HCT116 (cell line): ENCODE results near the gene FRMD4A. TPM values are rescaled to one million over a fixed set of nuclear protein-coding genes. Genes with fewer than 3 reads are reported as not detected.

ENCODE experiments used
- ATAC-seq: fragments of 200-7000 bp; cut with Tn5 transposase; 2 replicates; pipeline ENCODE4 v1.9.1; 2020; ENCODE audit warnings: mild to moderate bottlenecking, moderate library complexity
- BruUV-seq: library from RNA; stranded (reverse); fragments of 400-500 nt; replicated peaks from 2 replicates; lab custom pipeline; 2021; lab: Mats Ljungman, UMichigan
- CTCF ChIA-PET: fragments of 300-600 bp; sonication (Branson Sonifier 250); formaldehyde crosslinking; loops from one replicate; lab custom pipeline; 2021; ENCODE audit warnings: antibody characterized with exemption; lab: Charles Lee
- POLR2A ChIA-PET: fragments of 300-600, 350-600 bp; sonication (Branson Sonifier 250); formaldehyde crosslinking; loops from one replicate; lab custom pipeline; 2021; ENCODE audit warnings: antibody characterized with exemption; lab: Charles Lee
- RAD21 ChIA-PET, 2 experiments: fragments of 300-600 bp; sonication (Branson Sonifier 250); formaldehyde crosslinking; loops; one replicate each; lab custom pipeline; 2023; ENCODE audit warnings: low total read pairs in 2 of 2; ENCODE audit not compliant: uncharacterized antibody in 2 of 2, unreplicated experiment in 2 of 2, low non-redundant PET in 1 of 2; lab: Charles Lee
- DNase-seq: peaks from one replicate; pipeline ENCODE4 v3.0.0-alpha.2; 2010; ENCODE audit warnings: low read depth, low spot score
- H2AFZ ChIP-seq: fragments of 200-600 bp; shearing (Covaris generic), sonication (generic); 2 replicates; pipeline ENCODE4 v1.6.1; 2017; ENCODE audit warnings: low read depth, mixed run types, mixed read lengths, antibody characterized with exemption, low read length; ENCODE audit not compliant: poor library complexity, severe bottlenecking
- H3K27ac ChIP-seq: 2 replicates; pipeline ENCODE4 v1.5.1; 2012; ENCODE audit warnings: low read depth, low read length
- H3K27me3 ChIP-seq: fragments of 200-600 bp; sonication (generic); 2 replicates; pipeline ENCODE4 v1.6.1; 2016; ENCODE audit warnings: mixed run types, low read length, mixed read lengths; ENCODE audit not compliant: insufficient read depth
- H3K36me3 ChIP-seq, 2 experiments: fragments of 200-500 bp in 1 of 2; fragments of 200-600 bp in 1 of 2; sonication (Bioruptor generic) in 1 of 2; sonication (generic) in 1 of 2; 2 replicates each; pipeline versions ENCODE4 v1.5.1 to v1.6.1; 2014 to 2016; ENCODE audit warnings: low read length in 2 of 2, inconsistent platforms in 1 of 2, mixed read lengths in 1 of 2, mixed run types in 1 of 2; ENCODE audit not compliant: insufficient read depth in 2 of 2, control insufficient read depth in 1 of 2
- H3K4me1 ChIP-seq, 2 experiments: fragments of 200-600 bp in 1 of 2; sonication (generic) in 1 of 2; 2 replicates each; pipeline versions ENCODE4 v1.5.1 to v1.6.1; 2012 to 2017; ENCODE audit warnings: low read length in 2 of 2, inconsistent platforms in 1 of 2, mild to moderate bottlenecking in 1 of 2, mixed read lengths in 1 of 2, mixed run types in 1 of 2, moderate library complexity in 1 of 2; ENCODE audit not compliant: insufficient read depth in 2 of 2, control insufficient read depth in 1 of 2
- H3K4me2 ChIP-seq: fragments of 200-600 bp; sonication (generic); 2 replicates; pipeline ENCODE4 v1.6.1; 2017; ENCODE audit warnings: mixed run types, low read length, mixed read lengths
- H3K4me3 ChIP-seq, 2 experiments: fragments of 200-600 bp in 1 of 2; sonication (generic) in 1 of 2; replicated peaks in 1 of 2; 2 replicates each; pipeline ENCODE4 v1.5.1; 2011 to 2016; ENCODE audit warnings: low read length in 2 of 2, control low read depth in 1 of 2, low read depth in 1 of 2, mild to moderate bottlenecking in 1 of 2, mixed read lengths in 1 of 2, mixed run types in 1 of 2
- H3K79me2 ChIP-seq: fragments of 200-600 bp; sonication (generic); 2 replicates; pipeline ENCODE4 v1.6.1; 2017; ENCODE audit warnings: mild to moderate bottlenecking, mixed run types, low read length, moderate library complexity, mixed read lengths; ENCODE audit not compliant: insufficient read depth
- H3K9ac ChIP-seq: fragments of 200-600 bp; sonication (generic); 2 replicates; pipeline ENCODE4 v1.6.1; 2016; ENCODE audit warnings: low read length, mixed read lengths
- H3K9me2 ChIP-seq: fragments of 200-600 bp; sonication (generic), shearing (Covaris generic); 2 replicates; pipeline ENCODE4 v1.6.1; 2017; ENCODE audit warnings: mixed run types, mild to moderate bottlenecking, moderate library complexity; ENCODE audit not compliant: insufficient read depth
- H3K9me3 ChIP-seq, 2 experiments: fragments of 200-500 bp in 1 of 2; fragments of 200-600 bp in 1 of 2; sonication (Bioruptor generic) in 1 of 2; sonication (generic) in 1 of 2; 2 replicates each; pipeline ENCODE4 v1.6.1; 2014 to 2017; ENCODE audit warnings: low read length in 2 of 2, mixed read lengths in 2 of 2, inconsistent platforms in 1 of 2, low read depth in 1 of 2, mild to moderate bottlenecking in 1 of 2, mixed run types in 1 of 2, moderate library complexity in 1 of 2; ENCODE audit not compliant: control insufficient read depth in 1 of 2, insufficient read depth in 1 of 2
- H4K20me1 ChIP-seq: fragments of 200-600 bp; sonication (generic), shearing (Covaris generic); 2 replicates; pipeline ENCODE4 v1.6.1; 2017; ENCODE audit warnings: mixed run types, mild to moderate bottlenecking, moderate library complexity; ENCODE audit not compliant: insufficient read depth
- CEBPB ChIP-seq: IDR thresholded peaks from 2 replicates; pipeline ENCODE4 v1.6.1; 2012; ENCODE audit warnings: low read depth
- EGR1 ChIP-seq: IDR thresholded peaks from 2 replicates; pipeline ENCODE4 v1.6.1; 2012; ENCODE audit warnings: low read depth
- ELF1 ChIP-seq: IDR thresholded peaks from 2 replicates; pipeline ENCODE4 v1.6.1; 2012; ENCODE audit warnings: low read depth, borderline replicate concordance
- EZH2 ChIP-seq: fragments of 200-600 bp; sonication (generic); IDR thresholded peaks from 2 replicates; pipeline ENCODE4 v1.6.1; 2017; ENCODE audit warnings: antibody characterized with exemption, mixed run types
- FOSL1 ChIP-seq: IDR thresholded peaks from 2 replicates; pipeline ENCODE4 v1.6.1; 2012; ENCODE audit warnings: low read depth
- JUND ChIP-seq: IDR thresholded peaks from 2 replicates; pipeline ENCODE4 v1.6.1; 2012
- MAX ChIP-seq: IDR thresholded peaks from 2 replicates; pipeline ENCODE4 v1.6.1; 2012
- POLR2A ChIP-seq: IDR thresholded peaks from 2 replicates; pipeline ENCODE4 v1.7.0; 2011; ENCODE audit warnings: borderline replicate concordance; ENCODE audit not compliant: insufficient read depth, insufficient read length; ENCODE audit errors: extremely low read depth
- POLR2AphosphoS5 ChIP-seq: IDR thresholded peaks from 2 replicates; pipeline ENCODE4 v1.6.1; 2011; ENCODE audit warnings: mild to moderate bottlenecking, low read depth, low read length, moderate library complexity
- SIN3A ChIP-seq: IDR thresholded peaks from 2 replicates; pipeline ENCODE4 v1.6.1; 2012; ENCODE audit warnings: low read depth
- SP1 ChIP-seq: IDR thresholded peaks from 2 replicates; pipeline ENCODE4 v1.6.1; 2012; ENCODE audit warnings: low read depth
- SRF ChIP-seq: IDR thresholded peaks from 2 replicates; pipeline ENCODE4 v1.6.1; 2012; ENCODE audit warnings: low read depth
- TCF7L2 ChIP-seq: IDR thresholded peaks from 2 replicates; pipeline ENCODE4 v1.7.0; 2011; ENCODE audit warnings: borderline replicate concordance, inconsistent platforms; ENCODE audit not compliant: insufficient read depth, insufficient read length; ENCODE audit errors: extremely low read depth
- YY1 ChIP-seq: IDR thresholded peaks from 2 replicates; pipeline ENCODE4 v1.6.1; 2011; ENCODE audit warnings: low read length, low read depth, moderate library complexity, mild to moderate bottlenecking; ENCODE audit not compliant: insufficient replicate concordance; ENCODE audit errors: extremely low read depth
- ZBTB33 ChIP-seq: IDR thresholded peaks from 2 replicates; pipeline ENCODE4 v1.6.1; 2011; ENCODE audit warnings: mild to moderate bottlenecking, low read length, moderate library complexity; ENCODE audit not compliant: insufficient replicate concordance; ENCODE audit errors: extremely low read depth
- intact Hi-C: fragments of 100-400 bp; cut with micrococcal nuclease; formaldehyde crosslinking; loops from 2 replicates; pipeline ENCODE4 v1.10.0; 2022
- total RNA-seq: library from RNA; stranded (reverse); gene quantifications from one replicate; pipeline ENCODE4 v1.2.1, GENCODE V29; 2021; ENCODE audit not compliant: unreplicated experiment

The FRMD4A gene
- total RNA-seq, 1 experiment from 2014 or later = 0.20 TPM

GRCh38 chr10:14181567-14181936 is 149.2 kb downstream of the FRMD4A start:
- Histone ChIP-seq H3K4me1 (no peaks in the 10 kb centered on the region), H3K4me2 (no peak overlapping the region), H3K79me2 (no peaks in the 10 kb centered on the region), H3K27me3 (peaks cover 59% of the 10 kb centered on the region), H4K20me1 (no peaks in the 10 kb centered on the region), H2AFZ (no peak overlapping the region), H3K36me3 (no peaks in the 10 kb centered on the region), H3K4me3 (no peak overlapping the region), H3K27ac (no peak overlapping the region), H3K9ac (no peak overlapping the region), H3K9me3 (no peaks in the 10 kb centered on the region), H3K9me2 (no peaks in the 10 kb centered on the region)
- TF ChIP-seq POLR2AphosphoS5 (no peak), EGR1 (no peak), FOSL1 (no peak), TCF7L2 (no peak), JUND (no peak), YY1 (no peak), ELF1 (no peak), POLR2A (no peak), MAX (no peak), EZH2 (no peak), SP1 (no peak), CEBPB (no peak)
- CTCF ChIA-PET = no interaction called here
- RAD21 ChIA-PET = no interaction called here
- BruUV-seq = no TSS peak
- no peak for ATAC-seq
- DNase-seq = no peak
- POLR2A ChIA-PET = no interaction called here
- intact Hi-C loops = loop anchor here (10.0 kb wide), 1 partner anchor 397 kb away; no protein-coding TSS in a partner anchor

GRCh38 chr10:14180911-14181566 is 149.7 kb downstream of the FRMD4A start:
- Histone ChIP-seq H3K4me1 (no peaks in the 10 kb centered on the region), H3K4me2 (no peak overlapping the region), H3K9me3 (no peaks in the 10 kb centered on the region), H3K36me3 (no peaks in the 10 kb centered on the region), H3K4me3 (no peak overlapping the region), H4K20me1 (no peaks in the 10 kb centered on the region), H2AFZ (no peak overlapping the region), H3K9ac (no peak overlapping the region), H3K27me3 (peaks cover 61% of the 10 kb centered on the region), H3K79me2 (no peaks in the 10 kb centered on the region), H3K27ac (no peak overlapping the region), H3K9me2 (no peaks in the 10 kb centered on the region)
- BruUV-seq = no TSS peak
- ATAC-seq (no peak), DNase-seq (no peak)
- POLR2A ChIA-PET = no interaction called here
- RAD21 ChIA-PET = no interaction called here
- intact Hi-C loops = loop anchor here (10.0 kb wide), 1 partner anchor 396 kb away; no protein-coding TSS in a partner anchor
- no peak for TF ChIP-seq EZH2
- TF ChIP-seq YY1 = no peak
- TF ChIP-seq SIN3A = no peak
- no peak for TF ChIP-seq EGR1
- TF ChIP-seq JUND = no peak
- TF ChIP-seq ZBTB33 = no peak
- no peak for TF ChIP-seq SRF
- no peak for TF ChIP-seq FOSL1
- TF ChIP-seq POLR2A = no peak
- no peak for TF ChIP-seq MAX
- CTCF ChIA-PET = no interaction called here
